HepG2 (cell line): ENCODE results near the gene MRFAP1. TPM values are rescaled to one million over a fixed set of nuclear protein-coding genes. Genes with fewer than 3 reads are reported as not detected.
A peak's percentile ranks its signal among the peaks of the same experiment; 100 is the strongest.

Source experiments
- ATM ChIP-seq: fragments of 450-650 bp; IDR thresholded peaks from 2 replicates; pipeline ENCODE4 v1.7.1; 2017; ENCODE audit warnings: mild to moderate bottlenecking, borderline replicate concordance
- BHLHE40 ChIP-seq: IDR thresholded peaks from 2 replicates; pipeline ENCODE4 v1.6.1; 2011; ENCODE audit warnings: low read length, improper control_type of control experiment
- FIP1L1 ChIP-seq: fragments of 200-400 bp; formaldehyde crosslinking; IDR thresholded peaks from 2 replicates; pipeline ENCODE4 v1.6.1; 2018; ENCODE audit warnings: low read depth, mild to moderate bottlenecking, low read length, moderate library complexity, borderline replicate concordance; ENCODE audit not compliant: insufficient read depth
- GABPB1 ChIP-seq: IDR thresholded peaks from 2 replicates; pipeline ENCODE4 v1.6.1; 2016; ENCODE audit warnings: mild to moderate bottlenecking, missing genetic modification reagents, moderate library complexity, missing compliant biosample characterization
- HOXD1 ChIP-seq: sonication (generic); formaldehyde crosslinking; IDR thresholded peaks from 2 replicates; pipeline ENCODE4 v1.5.0; 2020; ENCODE audit warnings: missing genetic modification reagents
- MZF1 ChIP-seq: sonication (generic); formaldehyde crosslinking; IDR thresholded peaks from 2 replicates; pipeline ENCODE4 v1.8.1; 2023; ENCODE audit warnings: mild to moderate bottlenecking, missing genetic modification reagents, borderline replicate concordance
- NCOA1 ChIP-seq: sonication (generic); formaldehyde crosslinking; IDR thresholded peaks from 2 replicates; pipeline ENCODE4 v1.9.0; 2021; ENCODE audit warnings: missing genetic modification reagents
- REL ChIP-seq: sonication (generic); formaldehyde crosslinking; conservative IDR thresholded peaks from 2 replicates; pipeline ENCODE4 v1.8.0; 2022; ENCODE audit warnings: mild to moderate bottlenecking, missing genetic modification reagents, moderate library complexity
- SIN3A ChIP-seq: IDR thresholded peaks from 2 replicates; pipeline ENCODE4 v1.6.1; 2011; ENCODE audit warnings: low read depth, mild to moderate bottlenecking, control low read depth, low read length, borderline replicate concordance
- ZNF263 ChIP-seq: sonication (generic); formaldehyde crosslinking; IDR thresholded peaks from 2 replicates; pipeline ENCODE4 v1.4.0; 2020; ENCODE audit warnings: missing genetic modification reagents
- ZNF512 ChIP-seq: sonication (generic); formaldehyde crosslinking; IDR thresholded peaks from 2 replicates; pipeline ENCODE4 v1.4.0; 2020; ENCODE audit warnings: mild to moderate bottlenecking, missing genetic modification reagents
- ZNF670 ChIP-seq: sonication (generic); formaldehyde crosslinking; IDR thresholded peaks from 2 replicates; pipeline ENCODE4 v1.8.0; 2022; ENCODE audit warnings: mild to moderate bottlenecking, missing genetic modification reagents, borderline replicate concordance
- ZNF709 ChIP-seq: sonication (generic); formaldehyde crosslinking; IDR thresholded peaks from 2 replicates; pipeline ENCODE4 v1.5.0; 2020; ENCODE audit warnings: mild to moderate bottlenecking, missing genetic modification reagents
- polyA plus RNA-seq, 8 experiments: library from polyadenylated mRNA; depleted of rRNA in 3 of 8; stranded (reverse) in 7 of 8; unstranded in 1 of 8; fragments of >200 nt; fragmentation: Illumina TruSeq in 4 of 8; extraction: Trizol in 4 of 8; gene quantifications; 2 replicates each; pipeline versions ENCODE4 v1.2.1 to v1.2.3, GENCODE V29; 2011 to 2016; ENCODE audit warnings: low read depth in 4 of 8, missing spikeins in 1 of 8, mixed read lengths in 1 of 8; ENCODE audit not compliant: insufficient read depth in 1 of 8
- total RNA-seq, 5 experiments: library from RNA; depleted of rRNA; stranded (reverse); fragments of >200 nt; fragmentation: Illumina TruSeq; extraction: Trizol; gene quantifications; 2 replicates each; pipeline ENCODE4 v1.2.3, GENCODE V29; 2016; ENCODE audit warnings: low read depth in 1 of 5
- TF ChIP-seq, protein P1 (sequence below): sonication (generic); formaldehyde crosslinking; IDR thresholded peaks from 2 replicates; pipeline ENCODE4 v1.5.1; 2020; ENCODE audit warnings: mild to moderate bottlenecking, missing genetic modification reagents, moderate library complexity
- TF ChIP-seq, protein P2 (sequence below): sonication (generic); formaldehyde crosslinking; IDR thresholded peaks from 2 replicates; pipeline ENCODE4 v1.8.1; 2023; ENCODE audit warnings: mild to moderate bottlenecking, missing genetic modification reagents, borderline replicate concordance
- TF ChIP-seq, protein P3 (sequence below): sonication (generic); formaldehyde crosslinking; IDR thresholded peaks from 2 replicates; pipeline ENCODE4 v1.8.0; 2022; ENCODE audit warnings: mild to moderate bottlenecking, missing genetic modification reagents, moderate library complexity
- TF ChIP-seq, protein P4 (sequence below): IDR thresholded peaks from 2 replicates; pipeline ENCODE4 v1.6.1; 2016; ENCODE audit warnings: low read depth, missing genetic modification reagents, missing compliant biosample characterization

The MRFAP1 gene
- total and polyA plus RNA-seq, 2 of the 13 experiments (the other 11 are each of a cell fraction or from before 2014, with no cell fraction given) = 112 to 158 TPM

DNA sequence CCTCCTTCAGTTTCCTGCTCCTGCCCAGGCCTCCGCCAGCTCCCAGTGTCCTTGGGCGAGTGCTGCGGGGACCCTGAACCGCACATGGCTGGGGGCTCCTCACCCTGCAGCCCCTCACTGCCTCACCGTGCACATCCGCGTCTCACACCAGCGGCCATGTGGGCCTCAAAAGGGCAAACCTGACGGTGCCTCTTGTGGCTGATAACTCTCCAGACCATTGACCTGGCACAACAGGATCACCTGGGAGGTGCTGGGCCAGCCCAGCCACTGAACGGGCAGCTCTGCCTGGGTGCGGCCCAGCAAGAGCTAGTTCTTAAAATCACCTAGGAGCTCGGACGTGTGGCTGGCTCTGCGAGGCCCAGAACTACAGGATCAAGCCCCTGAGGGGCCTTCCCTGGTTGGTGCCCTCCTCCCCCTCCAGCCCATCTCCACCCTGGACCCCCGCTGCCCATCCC, 49.0 kb downstream of the MRFAP1 start (continued):
- TF ChIP-seq, protein P1, sequence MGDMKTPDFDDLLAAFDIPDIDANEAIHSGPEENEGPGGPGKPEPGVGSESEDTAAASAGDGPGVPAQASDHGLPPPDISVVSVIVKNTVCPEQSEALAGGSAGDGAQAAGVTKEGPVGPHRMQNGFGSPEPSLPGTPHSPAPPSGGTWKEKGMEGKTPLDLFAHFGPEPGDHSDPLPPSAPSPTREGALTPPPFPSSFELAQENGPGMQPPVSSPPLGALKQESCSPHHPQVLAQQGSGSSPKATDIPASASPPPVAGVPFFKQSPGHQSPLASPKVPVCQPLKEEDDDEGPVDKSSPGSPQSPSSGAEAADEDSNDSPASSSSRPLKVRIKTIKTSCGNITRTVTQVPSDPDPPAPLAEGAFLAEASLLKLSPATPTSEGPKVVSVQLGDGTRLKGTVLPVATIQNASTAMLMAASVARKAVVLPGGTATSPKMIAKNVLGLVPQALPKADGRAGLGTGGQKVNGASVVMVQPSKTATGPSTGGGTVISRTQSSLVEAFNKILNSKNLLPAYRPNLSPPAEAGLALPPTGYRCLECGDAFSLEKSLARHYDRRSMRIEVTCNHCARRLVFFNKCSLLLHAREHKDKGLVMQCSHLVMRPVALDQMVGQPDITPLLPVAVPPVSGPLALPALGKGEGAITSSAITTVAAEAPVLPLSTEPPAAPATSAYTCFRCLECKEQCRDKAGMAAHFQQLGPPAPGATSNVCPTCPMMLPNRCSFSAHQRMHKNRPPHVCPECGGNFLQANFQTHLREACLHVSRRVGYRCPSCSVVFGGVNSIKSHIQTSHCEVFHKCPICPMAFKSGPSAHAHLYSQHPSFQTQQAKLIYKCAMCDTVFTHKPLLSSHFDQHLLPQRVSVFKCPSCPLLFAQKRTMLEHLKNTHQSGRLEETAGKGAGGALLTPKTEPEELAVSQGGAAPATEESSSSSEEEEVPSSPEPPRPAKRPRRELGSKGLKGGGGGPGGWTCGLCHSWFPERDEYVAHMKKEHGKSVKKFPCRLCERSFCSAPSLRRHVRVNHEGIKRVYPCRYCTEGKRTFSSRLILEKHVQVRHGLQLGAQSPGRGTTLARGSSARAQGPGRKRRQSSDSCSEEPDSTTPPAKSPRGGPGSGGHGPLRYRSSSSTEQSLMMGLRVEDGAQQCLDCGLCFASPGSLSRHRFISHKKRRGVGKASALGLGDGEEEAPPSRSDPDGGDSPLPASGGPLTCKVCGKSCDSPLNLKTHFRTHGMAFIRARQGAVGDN (CRISPR knock-in tag) = peak; percentile 69
- TF ChIP-seq ZNF709 (CRISPR knock-in tag) = peak; percentile 38; the same call in 1 of the 2 replicates
- TF ChIP-seq, protein P2, sequence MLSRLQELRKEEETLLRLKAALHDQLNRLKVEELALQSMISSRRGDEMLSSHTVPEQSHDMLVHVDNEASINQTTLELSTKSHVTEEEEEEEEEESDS (CRISPR knock-in tag) = no peak
- TF ChIP-seq, protein P3, sequence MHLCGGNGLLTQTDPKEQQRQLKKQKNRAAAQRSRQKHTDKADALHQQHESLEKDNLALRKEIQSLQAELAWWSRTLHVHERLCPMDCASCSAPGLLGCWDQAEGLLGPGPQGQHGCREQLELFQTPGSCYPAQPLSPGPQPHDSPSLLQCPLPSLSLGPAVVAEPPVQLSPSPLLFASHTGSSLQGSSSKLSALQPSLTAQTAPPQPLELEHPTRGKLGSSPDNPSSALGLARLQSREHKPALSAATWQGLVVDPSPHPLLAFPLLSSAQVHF = no peak
- no peak for TF ChIP-seq REL (CRISPR knock-in tag)
- no peak for TF ChIP-seq MZF1 (CRISPR knock-in tag)
- no peak for TF ChIP-seq HOXD1 (CRISPR knock-in tag)
- 0 out of 2 replicates have a peak, but pooled peaks have one; percentile 2 for TF ChIP-seq BHLHE40
- TF ChIP-seq FIP1L1 = 0 out of 2 replicates have a peak, but pooled peaks have one; percentile 16
- TF ChIP-seq SIN3A = peak; percentile 22; the same call in 1 of the 2 replicates
- no peak for TF ChIP-seq ATM
- TF ChIP-seq ZNF263 (CRISPR knock-in tag) = no peak
- TF ChIP-seq ZNF512 (CRISPR knock-in tag) = no peak
- 0 out of 2 replicates have a peak, but pooled peaks have one; percentile 9 for TF ChIP-seq ZNF670 (CRISPR knock-in tag)
- TF ChIP-seq NCOA1 = no peak
- TF ChIP-seq, protein P4, sequence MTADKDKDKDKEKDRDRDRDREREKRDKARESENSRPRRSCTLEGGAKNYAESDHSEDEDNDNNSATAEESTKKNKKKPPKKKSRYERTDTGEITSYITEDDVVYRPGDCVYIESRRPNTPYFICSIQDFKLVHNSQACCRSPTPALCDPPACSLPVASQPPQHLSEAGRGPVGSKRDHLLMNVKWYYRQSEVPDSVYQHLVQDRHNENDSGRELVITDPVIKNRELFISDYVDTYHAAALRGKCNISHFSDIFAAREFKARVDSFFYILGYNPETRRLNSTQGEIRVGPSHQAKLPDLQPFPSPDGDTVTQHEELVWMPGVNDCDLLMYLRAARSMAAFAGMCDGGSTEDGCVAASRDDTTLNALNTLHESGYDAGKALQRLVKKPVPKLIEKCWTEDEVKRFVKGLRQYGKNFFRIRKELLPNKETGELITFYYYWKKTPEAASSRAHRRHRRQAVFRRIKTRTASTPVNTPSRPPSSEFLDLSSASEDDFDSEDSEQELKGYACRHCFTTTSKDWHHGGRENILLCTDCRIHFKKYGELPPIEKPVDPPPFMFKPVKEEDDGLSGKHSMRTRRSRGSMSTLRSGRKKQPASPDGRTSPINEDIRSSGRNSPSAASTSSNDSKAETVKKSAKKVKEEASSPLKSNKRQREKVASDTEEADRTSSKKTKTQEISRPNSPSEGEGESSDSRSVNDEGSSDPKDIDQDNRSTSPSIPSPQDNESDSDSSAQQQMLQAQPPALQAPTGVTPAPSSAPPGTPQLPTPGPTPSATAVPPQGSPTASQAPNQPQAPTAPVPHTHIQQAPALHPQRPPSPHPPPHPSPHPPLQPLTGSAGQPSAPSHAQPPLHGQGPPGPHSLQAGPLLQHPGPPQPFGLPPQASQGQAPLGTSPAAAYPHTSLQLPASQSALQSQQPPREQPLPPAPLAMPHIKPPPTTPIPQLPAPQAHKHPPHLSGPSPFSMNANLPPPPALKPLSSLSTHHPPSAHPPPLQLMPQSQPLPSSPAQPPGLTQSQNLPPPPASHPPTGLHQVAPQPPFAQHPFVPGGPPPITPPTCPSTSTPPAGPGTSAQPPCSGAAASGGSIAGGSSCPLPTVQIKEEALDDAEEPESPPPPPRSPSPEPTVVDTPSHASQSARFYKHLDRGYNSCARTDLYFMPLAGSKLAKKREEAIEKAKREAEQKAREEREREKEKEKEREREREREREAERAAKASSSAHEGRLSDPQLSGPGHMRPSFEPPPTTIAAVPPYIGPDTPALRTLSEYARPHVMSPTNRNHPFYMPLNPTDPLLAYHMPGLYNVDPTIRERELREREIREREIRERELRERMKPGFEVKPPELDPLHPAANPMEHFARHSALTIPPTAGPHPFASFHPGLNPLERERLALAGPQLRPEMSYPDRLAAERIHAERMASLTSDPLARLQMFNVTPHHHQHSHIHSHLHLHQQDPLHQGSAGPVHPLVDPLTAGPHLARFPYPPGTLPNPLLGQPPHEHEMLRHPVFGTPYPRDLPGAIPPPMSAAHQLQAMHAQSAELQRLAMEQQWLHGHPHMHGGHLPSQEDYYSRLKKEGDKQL (CRISPR knock-in tag) = 0 out of 2 replicates have a peak, but pooled peaks have one; percentile 26
- peak; percentile 30; the same call in 1 of the 2 replicates for TF ChIP-seq GABPB1 (CRISPR knock-in tag)
